ENCODE data around the gene TASP1. TPM values are rescaled to one million over a fixed set of nuclear protein-coding genes. Genes with fewer than 3 reads are reported as not detected.

Gene TASP1
- total and polyA plus RNA-seq, 2 donors from 2014 or later: 6.0 to 22.7 TPM

- Histone ChIP-seq H3K9me3 (ENCODE audit: control insufficient read depth in 2 of 3, insufficient read depth in 1 of 3, low read length in 3 of 3) (no peaks in the 10 kb centered on the region), H3K9ac (ENCODE audit: low read length in 3 of 3) (no peak overlapping the region), H3K36me3 (ENCODE audit: control insufficient read depth in 2 of 3, insufficient read depth in 3 of 3, low read length in 3 of 3) (no peaks in the 10 kb centered on the region), H3K27ac (ENCODE audit: low read depth in 2 of 2, low read length in 2 of 2) (no peak overlapping the region), H3K27me3 (ENCODE audit: control insufficient read depth, insufficient read depth, low read length) (no peaks in the 10 kb centered on the region), H3K4me1 (ENCODE audit: control insufficient read depth in 2 of 3, insufficient read depth in 2 of 3, low read depth in 1 of 3, low read length in 3 of 3) (no peaks in the 10 kb centered on the region), H3K4me3 (ENCODE audit: low read length in 3 of 3) (no peak overlapping the region)
- DNase-seq: no peak
- no peak for TF ChIP-seq CTCF (IDR thresholded peaks at IDR 0.05; ENCODE audit: borderline replicate concordance, extremely low read depth, insufficient read depth)
- intact Hi-C loops (cut with DNase I): no loop called here
- no peak for FAIRE-seq
Observed at GRCh38 chr20:13344671-13345070, 294.1 kb downstream of the TASP1 start.

- Histone ChIP-seq H3K27ac (ENCODE audit: low read depth in 2 of 2, low read length in 2 of 2) (no peak overlapping the region), H3K4me1 (ENCODE audit: control insufficient read depth in 2 of 3, insufficient read depth in 2 of 3, low read depth in 1 of 3, low read length in 3 of 3) (no peaks in the 10 kb centered on the region), H3K36me3 (ENCODE audit: control insufficient read depth in 2 of 3, insufficient read depth in 3 of 3, low read length in 3 of 3) (no peaks in the 10 kb centered on the region), H3K9ac (ENCODE audit: low read length in 3 of 3) (no peak overlapping the region), H3K4me3 (ENCODE audit: low read length in 3 of 3) (no peak overlapping the region), H3K27me3 (ENCODE audit: control insufficient read depth, insufficient read depth, low read length) (no peaks in the 10 kb centered on the region), H3K9me3 (ENCODE audit: control insufficient read depth in 2 of 3, insufficient read depth in 1 of 3, low read length in 3 of 3) (no peaks in the 10 kb centered on the region)
- no peak for DNase-seq
- FAIRE-seq: no peak
- no peak for TF ChIP-seq CTCF (IDR thresholded peaks at IDR 0.05; ENCODE audit: borderline replicate concordance, extremely low read depth, insufficient read depth)
- intact Hi-C loops (cut with DNase I): no loop called here
Observed at GRCh38 chr20:13342469-13343242, 296.1 kb downstream of the TASP1 start.

GRCh38 chr20:13341737-13342393 lies 296.9 kb downstream of the TASP1 start:
- no peak for TF ChIP-seq CTCF (IDR thresholded peaks at IDR 0.05; ENCODE audit: borderline replicate concordance, extremely low read depth, insufficient read depth)
- no peaks in the 10 kb centered on the region for H3K36me3 ChIP-seq (ENCODE audit: control insufficient read depth in 2 of 3, insufficient read depth in 3 of 3, low read length in 3 of 3)
- FAIRE-seq (no peak), DNase-seq (no peak)
- intact Hi-C loops (cut with DNase I): no loop called here
- no peaks in the 10 kb centered on the region for H3K27me3 ChIP-seq (ENCODE audit: control insufficient read depth, insufficient read depth, low read length)
- H3K9ac ChIP-seq (ENCODE audit: low read length in 3 of 3): no peak overlapping the region
- H3K4me3 ChIP-seq (ENCODE audit: low read length in 3 of 3): no peak overlapping the region
- H3K4me1 ChIP-seq (ENCODE audit: control insufficient read depth in 2 of 3, insufficient read depth in 2 of 3, low read depth in 1 of 3, low read length in 3 of 3): no peaks in the 10 kb centered on the region
- H3K27ac ChIP-seq (ENCODE audit: low read depth in 2 of 2, low read length in 2 of 2): no peak overlapping the region
- no peaks in the 10 kb centered on the region for H3K9me3 ChIP-seq (ENCODE audit: control insufficient read depth in 2 of 3, insufficient read depth in 1 of 3, low read length in 3 of 3)

Data from kidney (tissue), 14 donors.